Left forelimb (tissue), 1 donor: ENCODE results near the gene CYSRT1.
A peak's percentile ranks its signal among the peaks of the same experiment; 100 is the strongest.

ENCODE experiments used
- DNase-seq: peaks from one replicate; pipeline ENCODE4 v3.0.0-alpha.2; 2018; ENCODE audit warnings: low spot score

CYSRT1 gene

GRCh38 chr9:137190315-137190856, 34.6 kb upstream of the CYSRT1 start:
- no peak for DNase-seq

GRCh38 chr9:137191245-137191644, 33.7 kb upstream of the CYSRT1 start:
- DNase-seq: no peak

GRCh38 chr9:137191691-137192447, 33.1 kb upstream of the CYSRT1 start:
- no peak for DNase-seq

- no peak for DNase-seq
Measured at GRCh38 chr9:137192448-137192780, 32.6 kb upstream of the CYSRT1 start.

- no peak for DNase-seq
Measured at GRCh38 chr9:137192859-137193258, 32.1 kb upstream of the CYSRT1 start.

GRCh38 chr9:137193771-137194170, 31.2 kb upstream of the CYSRT1 start:
- DNase-seq: no peak

GRCh38 chr9:137194388-137194787, 30.6 kb upstream of the CYSRT1 start:
- DNase-seq: no peak

DNA sequence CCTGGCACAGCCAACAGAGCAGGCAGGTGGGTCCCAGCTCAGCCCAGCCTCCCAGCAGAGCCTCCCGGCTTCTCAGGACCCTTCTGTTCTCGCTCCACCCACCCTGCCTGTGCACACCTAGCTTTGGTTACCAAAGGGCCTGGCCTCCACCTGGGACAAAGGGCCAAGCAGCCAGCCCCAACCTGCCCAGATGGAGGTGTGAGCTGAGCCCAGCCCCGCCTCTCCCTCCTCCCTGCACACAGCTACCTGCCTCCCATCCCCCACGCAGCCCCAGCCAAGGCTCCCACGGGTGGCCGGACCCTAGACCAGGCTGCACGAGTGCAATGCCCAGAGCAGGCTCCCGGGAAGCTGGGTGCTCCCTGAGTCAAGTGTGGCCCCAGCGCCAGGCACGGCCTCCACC, 30.1 kb upstream of the CYSRT1 start:
- no peak for DNase-seq

DNA sequence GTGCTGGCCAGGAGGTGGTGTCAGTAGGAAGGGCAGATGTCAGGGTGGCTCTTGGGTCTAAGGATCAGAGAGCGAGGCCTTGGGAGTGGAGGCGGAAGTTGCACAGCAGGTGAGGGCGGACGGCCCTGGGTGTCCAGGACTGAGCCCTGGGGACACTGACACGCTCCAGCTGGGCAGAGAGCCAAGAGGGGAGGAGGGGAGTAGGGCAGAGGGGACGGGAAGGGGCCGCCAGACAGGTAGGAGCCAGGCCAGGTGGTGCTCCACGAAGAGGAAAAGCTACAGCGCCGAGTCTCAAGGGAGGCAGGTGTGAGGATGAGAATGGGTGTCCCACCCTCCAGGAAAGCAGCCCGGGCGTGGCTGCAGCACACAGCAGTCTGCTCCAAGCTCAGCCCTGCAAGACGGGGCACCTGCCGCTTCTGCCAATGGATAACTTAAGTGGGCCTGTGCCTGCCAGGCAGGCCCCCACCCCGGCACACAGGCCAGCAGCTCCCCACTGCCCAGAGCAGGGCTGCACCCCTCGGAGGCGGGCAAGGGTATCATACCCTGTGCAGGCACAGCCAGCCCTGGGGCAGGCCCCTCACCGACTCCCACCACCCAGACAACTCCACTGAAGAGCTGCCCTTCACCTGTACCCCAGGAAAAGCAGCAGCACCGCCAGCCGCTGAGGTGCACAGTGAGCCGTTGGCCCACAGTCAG, 29.3 kb upstream of the CYSRT1 start:
- DNase-seq: no peak

GRCh38 chr9:137198051-137198901, 26.7 kb upstream of the CYSRT1 start:
- no peak for DNase-seq

DNA sequence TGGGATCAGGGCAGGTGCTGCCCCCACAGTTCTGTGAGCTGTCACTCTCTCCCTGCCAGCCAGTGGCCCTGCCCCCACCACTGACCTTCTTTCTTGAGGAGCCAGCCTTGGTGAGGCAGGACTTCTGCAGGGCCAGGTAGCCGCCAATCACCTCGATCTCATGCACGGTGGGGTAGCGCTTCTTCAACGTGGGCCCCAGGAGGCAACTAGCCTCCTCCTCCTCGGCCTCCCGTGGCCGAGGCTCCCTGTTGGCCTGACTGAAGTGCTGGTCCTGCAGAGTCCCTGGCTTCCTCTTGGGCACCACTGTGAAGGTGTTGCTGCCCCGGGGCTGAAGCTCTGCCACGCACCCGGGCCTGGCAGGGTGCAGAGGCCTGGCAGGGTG, 26.1 kb upstream of the CYSRT1 start:
- DNase-seq: no peak

- no peak for DNase-seq
Measured at GRCh38 chr9:137199411-137200121, 25.4 kb upstream of the CYSRT1 start.

GRCh38 chr9:137200311-137201204, 24.4 kb upstream of the CYSRT1 start, which contains the start of gene TPRN:
Gene TPRN, minus strand, starts transcription at chr9:137200741. Its CDS starts 30 bp downstream, at chr9:137200711.
- peak; percentile 98 for DNase-seq

DNA sequence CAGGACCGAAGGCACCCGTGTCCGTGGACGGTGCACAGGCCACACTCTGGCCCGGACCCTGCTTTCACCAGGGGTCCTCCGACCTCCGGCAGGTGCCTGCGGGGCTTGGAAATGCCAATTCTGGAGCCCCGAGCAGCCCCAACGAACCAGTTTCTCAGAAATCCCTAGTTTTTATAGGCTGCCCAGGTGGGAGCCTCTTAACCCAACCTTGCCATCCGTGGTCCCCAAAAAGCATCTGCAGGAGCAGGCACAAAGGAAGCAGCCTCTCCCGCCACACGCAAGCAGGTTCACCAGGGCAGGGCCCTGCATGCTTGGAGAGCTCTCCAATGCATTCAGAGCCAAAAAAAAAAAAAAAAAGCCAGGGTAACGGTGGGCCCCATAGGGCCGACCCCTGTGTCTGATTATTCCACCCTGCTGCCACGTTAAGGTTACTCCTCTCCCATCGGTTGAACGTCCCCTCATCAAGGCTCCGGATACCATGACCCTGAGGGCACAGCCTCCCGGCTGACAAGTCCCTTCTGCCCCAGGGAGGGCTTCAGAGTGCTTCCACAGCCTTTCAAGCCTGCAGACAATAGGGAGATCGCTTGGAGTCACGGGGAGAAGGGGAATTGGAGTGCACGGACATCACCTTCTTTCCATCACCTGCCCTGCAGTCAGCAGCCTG, 23.6 kb upstream of the CYSRT1 start:
- no peak for DNase-seq

DNA sequence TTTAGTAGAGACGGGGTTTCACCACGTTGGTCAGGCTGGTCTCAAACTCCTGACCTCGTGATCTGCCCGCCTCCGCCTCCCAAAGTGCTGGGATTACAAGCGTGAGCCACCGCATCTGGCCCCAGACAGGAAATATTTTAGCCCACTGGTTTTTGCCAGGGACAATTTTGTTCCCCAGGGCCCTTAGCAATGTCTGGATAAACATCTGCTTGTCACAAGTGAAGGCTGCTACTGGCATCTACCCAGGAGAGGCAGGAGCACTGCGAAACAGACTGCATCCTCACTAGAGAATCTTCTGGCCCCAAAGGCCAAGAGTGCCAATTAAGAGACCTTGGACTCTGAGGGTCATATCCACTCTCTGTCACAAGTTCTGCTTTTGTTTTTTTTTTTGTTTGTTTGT, 22.0 kb upstream of the CYSRT1 start:
- DNase-seq: no peak

DNA sequence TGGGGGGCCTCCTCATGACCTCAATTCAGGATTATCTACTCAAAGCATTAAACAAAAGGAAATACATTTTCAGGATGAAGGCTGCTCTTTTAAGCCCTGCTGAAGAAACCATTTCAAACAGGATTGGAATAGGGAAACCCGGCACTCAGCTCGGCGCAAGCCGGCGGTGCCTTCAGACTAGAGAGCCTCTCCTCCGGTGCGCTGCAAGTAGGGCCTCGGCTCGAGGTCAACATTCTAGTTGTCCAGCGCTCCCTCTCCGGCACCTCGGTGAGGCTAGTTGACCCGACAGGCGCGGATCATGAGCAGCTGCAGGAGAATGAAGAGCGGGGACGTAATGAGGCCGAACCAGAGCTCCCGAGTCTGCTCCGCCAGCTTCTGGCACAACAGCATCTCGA, 20.2 kb upstream of the CYSRT1 start:
- no peak for DNase-seq

- DNase-seq: peak; percentile 96
Measured at GRCh38 chr9:137205126-137206069, 19.6 kb upstream of the CYSRT1 start, which contains the start of the genes NDOR1 and TMEM203. Gene NDOR1, plus strand, starts transcription at chr9:137205700. Its CDS starts 78 bp downstream, at chr9:137205778. Gene TMEM203, minus strand, starts transcription at chr9:137205648. Its CDS starts 234 bp downstream, at chr9:137205414.

- no peak for DNase-seq
Measured at GRCh38 chr9:137206602-137207001, 18.4 kb upstream of the CYSRT1 start.

DNA sequence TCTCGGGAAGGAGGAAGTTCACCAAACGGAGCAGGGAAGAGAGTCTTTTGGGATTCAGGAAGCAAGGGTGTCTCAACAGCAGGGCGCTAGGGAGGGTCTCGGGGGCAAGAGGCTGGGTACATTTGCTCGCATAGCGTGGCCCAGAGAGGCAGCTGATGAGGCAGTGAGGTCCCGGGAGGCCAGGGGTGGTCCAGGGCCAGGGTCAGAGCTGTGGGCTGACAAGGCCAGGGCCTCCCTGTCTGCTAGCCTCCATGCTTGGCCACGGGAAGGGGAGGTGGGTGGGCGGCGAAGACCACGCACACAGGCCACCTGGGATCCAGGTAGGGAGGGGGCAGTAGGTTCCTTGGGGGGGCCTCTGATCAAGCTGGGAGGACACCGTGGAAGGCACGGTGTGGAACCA, 13.4 kb upstream of the CYSRT1 start:
- no peak for DNase-seq
